Left ventricle myocardium inferior (tissue), 1 donor: Measurements from ENCODE around the gene PTCH1. TPM values are rescaled to one million over a fixed set of nuclear protein-coding genes. Genes with fewer than 3 reads are reported as not detected.

ENCODE experiments used
- DNase-seq: peaks from one replicate; pipeline ENCODE4 v3.0.0-alpha.2; 2020
- H3K27ac ChIP-seq: fragments of 200-600 bp; replicated peaks from 2 replicates; pipeline ENCODE4 v1.8.0; 2021
- H3K27me3 ChIP-seq: fragments of 200-600 bp; 2 replicates; pipeline ENCODE4 v1.8.0; 2021; ENCODE audit warnings: low read depth
- H3K36me3 ChIP-seq: fragments of 200-600 bp; 2 replicates; pipeline ENCODE4 v1.8.0; 2021
- H3K4me1 ChIP-seq: fragments of 200-600 bp; 2 replicates; pipeline ENCODE4 v1.8.0; 2021
- H3K4me3 ChIP-seq: fragments of 200-600 bp; 2 replicates; pipeline ENCODE4 v1.8.0; 2021; ENCODE audit warnings: mild to moderate bottlenecking, moderate library complexity
- H3K9me3 ChIP-seq: fragments of 200-600 bp; replicated peaks from 2 replicates; pipeline ENCODE4 v1.8.0; 2021
- intact Hi-C: fragments of 100-400 bp; cut with micrococcal nuclease; formaldehyde crosslinking; loops from one replicate; pipeline ENCODE4 v1.11.0; 2022
- total RNA-seq: library from RNA; stranded (reverse); fragmentation: NEBNext Ultra II Directional; extraction: Animal tissue kit (Norgen Biotek cat#: 25700); gene quantifications from one replicate; pipeline ENCODE4 v1.2.1, GENCODE V29; 2021
- TF ChIP-seq, protein P1 (sequence below): fragments of 200-600 bp; IDR thresholded peaks from 2 replicates; pipeline ENCODE4 v1.8.0; 2021; ENCODE audit warnings: antibody characterized with exemption, mild to moderate bottlenecking, borderline replicate concordance
- donor health status: DM: no; HTN: yes; CAD: no; lungs with severe emphysema.

The PTCH1 gene
- total RNA-seq, 1 donor from 2014 or later: 6.6 TPM

DNA sequence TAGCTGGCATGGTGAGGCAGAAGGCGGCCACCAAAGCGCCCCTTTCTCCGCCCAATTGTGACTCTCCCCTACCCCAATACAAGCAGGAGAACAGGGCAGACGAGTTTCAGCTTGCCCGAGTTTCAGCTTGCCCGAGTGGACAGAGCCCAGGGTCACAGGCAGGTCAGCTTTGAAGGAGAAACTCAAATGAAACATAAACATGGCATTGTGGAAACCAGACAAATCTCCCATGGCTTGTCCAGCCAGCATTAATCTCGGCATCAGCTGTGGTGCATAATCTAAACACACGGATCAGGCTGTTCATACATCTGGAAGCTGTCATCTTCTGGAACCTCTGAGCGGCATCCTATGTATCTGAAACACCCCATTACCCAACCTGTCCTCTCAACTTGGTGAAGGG lies 16.9 kb downstream of the PTCH1 start:
- TF ChIP-seq, protein P1, sequence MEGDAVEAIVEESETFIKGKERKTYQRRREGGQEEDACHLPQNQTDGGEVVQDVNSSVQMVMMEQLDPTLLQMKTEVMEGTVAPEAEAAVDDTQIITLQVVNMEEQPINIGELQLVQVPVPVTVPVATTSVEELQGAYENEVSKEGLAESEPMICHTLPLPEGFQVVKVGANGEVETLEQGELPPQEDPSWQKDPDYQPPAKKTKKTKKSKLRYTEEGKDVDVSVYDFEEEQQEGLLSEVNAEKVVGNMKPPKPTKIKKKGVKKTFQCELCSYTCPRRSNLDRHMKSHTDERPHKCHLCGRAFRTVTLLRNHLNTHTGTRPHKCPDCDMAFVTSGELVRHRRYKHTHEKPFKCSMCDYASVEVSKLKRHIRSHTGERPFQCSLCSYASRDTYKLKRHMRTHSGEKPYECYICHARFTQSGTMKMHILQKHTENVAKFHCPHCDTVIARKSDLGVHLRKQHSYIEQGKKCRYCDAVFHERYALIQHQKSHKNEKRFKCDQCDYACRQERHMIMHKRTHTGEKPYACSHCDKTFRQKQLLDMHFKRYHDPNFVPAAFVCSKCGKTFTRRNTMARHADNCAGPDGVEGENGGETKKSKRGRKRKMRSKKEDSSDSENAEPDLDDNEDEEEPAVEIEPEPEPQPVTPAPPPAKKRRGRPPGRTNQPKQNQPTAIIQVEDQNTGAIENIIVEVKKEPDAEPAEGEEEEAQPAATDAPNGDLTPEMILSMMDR: no peak
- no peak for DNase-seq
- Histone ChIP-seq H3K27ac (no peak overlapping the region), H3K9me3 (no peaks in the 10 kb centered on the region), H3K4me3 (no peak overlapping the region), H3K27me3 (no peaks in the 10 kb centered on the region), H3K36me3 (no peaks in the 10 kb centered on the region), H3K4me1 (peaks cover 72% of the 10 kb centered on the region)
- intact Hi-C loops: no loop called here

DNA sequence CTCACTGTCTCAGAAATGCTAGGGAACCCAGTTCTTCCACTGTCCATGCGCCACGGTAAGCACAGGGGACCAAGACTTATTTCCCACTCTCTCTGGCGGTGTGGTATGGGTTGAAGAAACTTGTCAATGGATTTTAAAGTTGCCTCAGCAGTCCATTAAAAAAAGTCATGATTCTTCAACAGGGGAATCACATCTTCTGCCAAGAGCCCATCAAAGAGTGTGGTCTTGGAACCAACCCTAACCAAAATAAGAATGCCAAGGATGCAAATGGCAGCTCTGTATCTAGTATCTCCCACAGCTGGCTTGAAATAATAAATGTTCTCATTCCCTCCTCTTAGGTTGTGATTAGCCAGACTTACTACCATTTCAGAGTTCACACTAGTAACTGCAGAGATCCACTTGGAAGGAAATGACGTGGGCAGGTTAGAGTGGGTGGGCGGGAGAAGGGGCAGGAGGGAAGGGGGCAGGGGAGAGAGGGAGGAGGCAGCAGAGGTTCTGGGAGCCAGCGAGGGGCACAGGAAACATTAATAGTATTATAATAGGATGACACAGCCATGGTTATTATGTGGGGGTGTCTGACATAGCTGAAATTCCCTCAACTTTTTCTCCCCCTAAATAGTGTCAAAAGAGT lies 17.6 kb downstream of the PTCH1 start:
- Histone ChIP-seq H3K36me3 (no peaks in the 10 kb centered on the region), H3K4me3 (no peak overlapping the region), H3K27ac (no peak overlapping the region), H3K27me3 (no peaks in the 10 kb centered on the region), H3K4me1 (peaks cover 71% of the 10 kb centered on the region), H3K9me3 (no peaks in the 10 kb centered on the region)
- TF ChIP-seq, protein P1: no peak
- intact Hi-C loops: no loop called here
- no peak for DNase-seq

DNA sequence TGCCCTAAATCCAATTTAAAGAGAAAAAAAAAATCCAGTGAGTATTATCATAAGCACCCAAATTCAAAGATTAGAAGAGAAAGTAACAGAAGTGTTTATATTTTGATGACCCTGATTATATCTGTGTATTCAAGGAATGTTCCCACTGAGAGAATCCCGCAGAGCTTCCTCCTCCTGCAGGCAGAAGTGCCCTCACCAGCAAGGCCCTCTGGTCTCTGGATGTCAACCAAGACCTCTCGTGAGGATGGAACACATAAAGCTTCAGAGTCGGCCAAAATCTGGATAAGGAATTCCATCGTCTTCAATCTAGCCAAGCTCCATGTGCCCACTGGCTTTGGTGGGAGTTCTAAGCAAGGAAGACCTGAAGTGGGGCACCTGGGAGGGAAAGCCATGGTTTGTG lies 18.1 kb downstream of the PTCH1 start:
- peaks cover 70% of the 10 kb centered on the region for H3K4me1 ChIP-seq
- TF ChIP-seq, protein P1: no peak

DNA sequence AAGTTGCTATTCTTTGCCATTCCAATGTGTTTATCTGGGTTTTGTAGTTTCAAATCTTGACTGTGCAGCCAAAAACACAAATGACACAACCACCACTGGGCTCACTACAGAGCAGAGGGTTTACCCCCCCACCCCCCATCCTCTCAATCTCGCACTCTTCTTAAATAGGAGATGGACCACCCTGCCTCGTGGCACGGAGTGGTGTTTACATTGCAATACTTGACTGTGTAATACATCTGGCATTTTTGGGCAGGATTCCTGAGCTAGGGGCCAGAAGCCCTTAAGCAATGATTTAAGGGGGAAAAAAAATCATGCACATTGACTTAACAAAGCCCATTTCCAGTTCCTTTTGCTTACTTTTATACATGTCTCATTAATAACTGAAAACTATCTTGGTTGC lies 19.0 kb downstream of the PTCH1 start:
- Histone ChIP-seq H3K36me3 (no peaks in the 10 kb centered on the region), H3K4me3 (no peak overlapping the region), H3K27me3 (no peaks in the 10 kb centered on the region), H3K4me1 (peaks cover 62% of the 10 kb centered on the region), H3K27ac (no peak overlapping the region), H3K9me3 (no peaks in the 10 kb centered on the region)
- intact Hi-C loops: no loop called here
- TF ChIP-seq, protein P1: no peak
- DNase-seq: no peak

More for the DNA sequence above, 18.1 kb downstream of the PTCH1 start:
- intact Hi-C loops: no loop called here
- no peak for DNase-seq
- H3K4me3 ChIP-seq: no peak overlapping the region
- H3K36me3 ChIP-seq: no peaks in the 10 kb centered on the region
- H3K27ac ChIP-seq: no peak overlapping the region
- H3K27me3 ChIP-seq: no peaks in the 10 kb centered on the region
- H3K9me3 ChIP-seq: no peaks in the 10 kb centered on the region

DNA sequence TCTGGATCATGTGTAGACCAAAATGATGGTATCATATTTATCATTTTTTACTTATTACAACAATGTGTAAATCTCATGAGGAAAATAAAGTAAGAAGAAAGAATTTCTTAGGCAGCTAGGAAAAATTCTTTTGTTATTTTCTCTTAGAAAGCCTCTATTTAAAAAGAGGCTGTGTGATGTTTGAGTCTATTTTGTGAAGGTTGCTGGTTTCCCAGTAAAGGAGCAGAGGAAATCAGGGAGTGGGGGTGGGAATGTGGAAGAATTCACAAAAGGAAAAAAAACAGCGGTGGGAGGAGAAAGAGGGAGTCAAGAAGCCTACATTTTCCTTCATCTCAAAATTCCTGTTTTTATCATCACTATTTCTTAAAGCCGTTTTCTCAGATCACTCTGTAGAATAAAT lies 20.1 kb downstream of the PTCH1 start:
- Histone ChIP-seq H3K27ac (no peak overlapping the region), H3K27me3 (no peaks in the 10 kb centered on the region), H3K36me3 (no peaks in the 10 kb centered on the region), H3K9me3 (no peaks in the 10 kb centered on the region), H3K4me3 (no peak overlapping the region), H3K4me1 (peaks cover 57% of the 10 kb centered on the region)
- intact Hi-C loops: no loop called here
- TF ChIP-seq, protein P1: no peak
- DNase-seq: no peak
